Endothelial cell of umbilical vein (primary cell): ENCODE results near the gene KLHDC1. TPM values are rescaled to one million over a fixed set of nuclear protein-coding genes. Genes with fewer than 3 reads are reported as not detected.

Experiments used
- BruUV-seq: library from RNA; stranded (reverse); fragments of 400-500 nt; replicated peaks from 2 replicates; lab custom pipeline; 2021; lab: Mats Ljungman, UMichigan
- CTCF ChIA-PET: fragments of 300-600, 350-600 bp; sonication (Branson Sonifier 250); formaldehyde crosslinking; loops from one replicate; lab custom pipeline; 2021; ENCODE audit warnings: antibody characterized with exemption, inconsistent platforms; lab: Charles Lee
- POLR2A ChIA-PET: fragments of 300-600, 350-600 bp; sonication (Branson Sonifier 250); formaldehyde crosslinking; loops from one replicate; lab custom pipeline; 2021; ENCODE audit warnings: antibody characterized with exemption, inconsistent platforms; lab: Charles Lee
- DNase-seq: peaks from one replicate; pipeline ENCODE4 v3.0.0-alpha.2; 2011; ENCODE audit warnings: low read depth, low spot score
- FAIRE-seq: peaks from 2 replicates; lab custom pipeline; 2011; peaks lifted over from hg19 to GRCh38; lab: Jason Lieb, UNC
- H2AFZ ChIP-seq: 2 replicates; pipeline ENCODE4 v1.6.0; 2012; ENCODE audit warnings: low read depth, low read length, control low read depth, inconsistent platforms
- H3K27ac ChIP-seq: 2 replicates; pipeline ENCODE4 v1.5.1; 2011; ENCODE audit warnings: low read depth, mild to moderate bottlenecking, control low read depth, low read length, moderate library complexity; ENCODE audit not compliant: insufficient read depth
- H3K27me3 ChIP-seq, 2 experiments: 2 replicates each; pipeline versions ENCODE4 v1.6.0 to v1.6.1; 2011; ENCODE audit warnings: low read length in 2 of 2, mixed read lengths in 1 of 2; ENCODE audit not compliant: control insufficient read depth in 2 of 2, insufficient read depth in 2 of 2
- H3K36me3 ChIP-seq, 2 experiments: 2 replicates in 1 of 2; 3 replicates in 1 of 2; pipeline ENCODE4 v1.5.1; 2011; ENCODE audit warnings: low read length in 2 of 2, mild to moderate bottlenecking in 1 of 2, moderate library complexity in 1 of 2; ENCODE audit not compliant: control insufficient read depth in 2 of 2, insufficient read depth in 2 of 2; ENCODE audit errors: extremely low read depth in 1 of 2
- H3K4me1 ChIP-seq: 3 replicates; pipeline ENCODE4 v1.5.1; 2011; ENCODE audit warnings: mild to moderate bottlenecking, low read length; ENCODE audit not compliant: control insufficient read depth, insufficient read depth; ENCODE audit errors: extremely low read depth
- H3K4me2 ChIP-seq: 2 replicates; pipeline ENCODE4 v1.6.1; 2011; ENCODE audit warnings: low read length, control low read depth, mixed read lengths; ENCODE audit not compliant: insufficient read depth
- H3K4me3 ChIP-seq, 3 experiments: fragments of 200-600 bp in 1 of 3; sonication (generic), shearing (Covaris generic) in 1 of 3; replicated peaks in 1 of 3; 2 replicates each; pipeline ENCODE4 v1.5.1; 2011 to 2016; ENCODE audit warnings: control low read depth in 3 of 3, low read length in 3 of 3, mild to moderate bottlenecking in 2 of 3, inconsistent platforms in 1 of 3, low read depth in 1 of 3, moderate library complexity in 1 of 3; ENCODE audit not compliant: insufficient read depth in 1 of 3
- H3K79me2 ChIP-seq: 2 replicates; pipeline ENCODE4 v1.6.0; 2012; ENCODE audit warnings: low read length, inconsistent platforms; ENCODE audit not compliant: control insufficient read depth, insufficient read depth
- H3K9ac ChIP-seq: replicated peaks from 2 replicates; pipeline ENCODE3; 2011; ENCODE audit warnings: low read length, control low read depth; ENCODE audit not compliant: insufficient read depth; ENCODE audit errors: extremely low read depth
- H3K9me1 ChIP-seq: replicated peaks from 3 replicates; pipeline ENCODE4 v1.6.0; 2011; ENCODE audit warnings: mild to moderate bottlenecking, low read length; ENCODE audit not compliant: control insufficient read depth, insufficient read depth; ENCODE audit errors: extremely low read depth
- H3K9me3 ChIP-seq: replicated peaks from 2 replicates; pipeline ENCODE4 v1.5.1; 2012; ENCODE audit warnings: low read length, inconsistent platforms; ENCODE audit not compliant: control insufficient read depth, insufficient read depth
- H4K20me1 ChIP-seq: replicated peaks from 2 replicates; pipeline ENCODE3; 2011; ENCODE audit warnings: mild to moderate bottlenecking, low read length; ENCODE audit not compliant: control insufficient read depth, insufficient read depth; ENCODE audit errors: extremely low read depth
- POLR2A ChIP-seq: IDR thresholded peaks from 2 replicates; pipeline ENCODE4 v1.6.1; 2012; ENCODE audit warnings: low read depth, mild to moderate bottlenecking, control low read depth, low read length
- POLR2AphosphoS5 ChIP-seq: IDR thresholded peaks from 2 replicates; pipeline ENCODE4 v1.6.1; 2012; ENCODE audit warnings: low read depth, mild to moderate bottlenecking, control low read depth, low read length, moderate library complexity; ENCODE audit not compliant: insufficient read depth
- dilution Hi-C: fragments of 300-500 bp; cut with MboI; formaldehyde crosslinking; loops from one replicate; pipeline ENCODE4 v1.15.0; 2019; ENCODE audit warnings: low sequenced_read_pairs; ENCODE audit not compliant: extremely low pct_ligation_motif_present
- intact Hi-C: fragments of 100-400 bp; cut with micrococcal nuclease; formaldehyde crosslinking; loops from one replicate; pipeline ENCODE4 v1.10.0; 2022
- polyA plus RNA-seq, 4 experiments: library from polyadenylated mRNA; depleted of rRNA in 3 of 4; stranded (reverse) in 3 of 4; unstranded in 1 of 4; fragments of >200 nt; gene quantifications; 2 replicates each; pipeline versions ENCODE4 v1.2.1 to v1.2.3, GENCODE V29; 2011 to 2012; ENCODE audit warnings: missing spikeins in 1 of 4
- total RNA-seq: library from RNA; stranded (reverse); gene quantifications from 2 replicates; pipeline ENCODE4 v1.2.3, GENCODE V29; 2021
- TF ChIP-seq, protein P1 (sequence below): IDR thresholded peaks from 2 replicates; pipeline ENCODE4 v1.6.1; 2011; ENCODE audit not compliant: insufficient read depth, insufficient read length
- TF ChIP-seq, protein P2 (sequence below), 2 donors: IDR thresholded peaks; 1 replicate in 1 of 2; 2 replicates in 1 of 2; pipeline ENCODE4 v1.5.1; 2011; ENCODE audit warnings: low read length in 2 of 2, mild to moderate bottlenecking in 2 of 2, moderate library complexity in 2 of 2, control low read depth in 1 of 2, inconsistent platforms in 1 of 2, low read depth in 1 of 2; ENCODE audit not compliant: insufficient read depth in 1 of 2; ENCODE audit errors: extremely low read depth in 1 of 2

Gene KLHDC1
- total and polyA plus RNA-seq, 2 donors (not counting 3 experiments of a cell fraction or from before 2014, with no cell fraction given): 0.77 to 1.2 TPM

DNA sequence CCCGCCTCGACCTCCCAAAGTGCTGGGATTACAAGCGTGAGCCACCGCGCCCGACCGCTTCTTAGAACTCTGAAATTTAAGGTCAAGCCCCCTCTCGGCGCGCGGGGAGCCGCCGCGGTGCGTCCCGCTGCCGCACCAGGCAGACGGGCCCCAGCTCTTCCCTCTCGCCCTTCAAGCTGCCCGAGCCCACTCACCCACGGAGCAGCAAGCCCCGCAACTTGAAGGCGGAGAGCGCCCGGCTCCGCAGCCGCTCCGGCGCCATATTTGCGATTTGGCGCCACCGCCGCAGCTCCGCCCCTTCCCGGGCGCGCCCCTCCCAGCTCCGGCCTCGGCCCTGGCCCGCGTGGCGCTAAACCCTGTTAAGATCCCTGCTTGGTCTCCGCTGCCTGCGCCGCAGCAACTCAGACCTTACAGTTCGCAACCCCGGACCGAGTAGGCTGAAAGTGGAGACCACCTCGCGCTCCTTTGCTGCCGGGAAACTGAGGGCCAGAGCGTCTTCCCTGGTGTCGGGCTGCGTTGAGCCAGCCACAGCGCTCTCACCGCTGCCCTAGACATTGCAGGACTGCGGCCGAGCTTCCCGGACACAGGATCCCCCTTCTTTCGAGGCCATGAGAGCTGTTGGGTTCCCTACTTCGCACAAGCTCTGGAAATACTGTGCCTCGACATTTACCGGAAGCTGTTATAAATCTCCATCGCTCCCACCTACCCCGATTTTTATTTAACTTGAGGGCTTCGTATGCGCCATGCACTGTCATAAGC, 4.8 kb upstream of the KLHDC1 start, which contains the start of gene POLE2:
TSS of gene POLE2 (minus strand) at position 273 of the 759 bp plus-strand sequence. CDS start at position 262, 11 bp downstream.
- H3K9ac ChIP-seq: peak within 1 kb of the TSS; percentile 76
- no peaks in the 10 kb centered on the region for H3K36me3 ChIP-seq
- H3K4me3 ChIP-seq: peak within 1 kb of the TSS; percentile 35 to 92 (median 64)
- no peaks in the 10 kb centered on the region for H3K9me1 ChIP-seq
- H2AFZ ChIP-seq: peak within 1 kb of the TSS; percentile 73
- H3K79me2 ChIP-seq: peaks cover 20% of the 10 kb centered on the region
- H3K4me1 ChIP-seq: peaks cover 8% of the 10 kb centered on the region
- dilution Hi-C loops: no loop called here
- ChIA-PET POLR2A (interaction anchor here (0.6 to 1.2 kb wide), 3 partner anchors 19 to 68 kb away, joined by 3 to 10 read pairs (median 3); partner anchors contain the start of gene RPL36AL), CTCF (interaction anchor here (0.8 to 1.6 kb wide), 3 partner anchors 21 to 79 kb away, joined by 3 to 5 read pairs (median 4); no protein-coding TSS in a partner anchor)
- no peaks in the 10 kb centered on the region for H4K20me1 ChIP-seq
- intact Hi-C loops: loop anchor here (1.0 kb wide), 1 partner anchor 54 kb away; no protein-coding TSS in a partner anchor
- peak within 1 kb of the TSS; percentile 75 for H3K4me2 ChIP-seq
- TF ChIP-seq POLR2A (peak; percentile 81), POLR2AphosphoS5 (peak; percentile 72)
- TF ChIP-seq, protein P1, sequence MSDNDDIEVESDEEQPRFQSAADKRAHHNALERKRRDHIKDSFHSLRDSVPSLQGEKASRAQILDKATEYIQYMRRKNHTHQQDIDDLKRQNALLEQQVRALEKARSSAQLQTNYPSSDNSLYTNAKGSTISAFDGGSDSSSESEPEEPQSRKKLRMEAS: no peak
- TF ChIP-seq, protein P2, sequence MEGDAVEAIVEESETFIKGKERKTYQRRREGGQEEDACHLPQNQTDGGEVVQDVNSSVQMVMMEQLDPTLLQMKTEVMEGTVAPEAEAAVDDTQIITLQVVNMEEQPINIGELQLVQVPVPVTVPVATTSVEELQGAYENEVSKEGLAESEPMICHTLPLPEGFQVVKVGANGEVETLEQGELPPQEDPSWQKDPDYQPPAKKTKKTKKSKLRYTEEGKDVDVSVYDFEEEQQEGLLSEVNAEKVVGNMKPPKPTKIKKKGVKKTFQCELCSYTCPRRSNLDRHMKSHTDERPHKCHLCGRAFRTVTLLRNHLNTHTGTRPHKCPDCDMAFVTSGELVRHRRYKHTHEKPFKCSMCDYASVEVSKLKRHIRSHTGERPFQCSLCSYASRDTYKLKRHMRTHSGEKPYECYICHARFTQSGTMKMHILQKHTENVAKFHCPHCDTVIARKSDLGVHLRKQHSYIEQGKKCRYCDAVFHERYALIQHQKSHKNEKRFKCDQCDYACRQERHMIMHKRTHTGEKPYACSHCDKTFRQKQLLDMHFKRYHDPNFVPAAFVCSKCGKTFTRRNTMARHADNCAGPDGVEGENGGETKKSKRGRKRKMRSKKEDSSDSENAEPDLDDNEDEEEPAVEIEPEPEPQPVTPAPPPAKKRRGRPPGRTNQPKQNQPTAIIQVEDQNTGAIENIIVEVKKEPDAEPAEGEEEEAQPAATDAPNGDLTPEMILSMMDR (IDR thresholded peaks at IDR 0.05; ENCODE audit: extremely low read depth in 1 of 2, insufficient read depth in 1 of 2, low read depth in 1 of 2, low read length in 2 of 2): peak in 1 of 2 donors; percentile 8
- DNase-seq (peak; percentile 72), FAIRE-seq (peak; percentile 64)
- H3K27ac ChIP-seq: peak within 1 kb of the TSS; percentile 33
- no peaks in the 10 kb centered on the region for H3K27me3 ChIP-seq
- TSS peak; percentile 63 for BruUV-seq
- no peaks in the 10 kb centered on the region for H3K9me3 ChIP-seq
